HG03565 (cell line): ENCODE measurements around the gene TMEM217.

Experiments used
- ATAC-seq: cut with Tn5 transposase; IDR thresholded peaks from one replicate; pipeline ENCODE4 v1.9.1; 2021; ENCODE audit warnings: mild to moderate bottlenecking, moderate library complexity; ENCODE audit not compliant: unreplicated experiment

Gene TMEM217

DNA sequence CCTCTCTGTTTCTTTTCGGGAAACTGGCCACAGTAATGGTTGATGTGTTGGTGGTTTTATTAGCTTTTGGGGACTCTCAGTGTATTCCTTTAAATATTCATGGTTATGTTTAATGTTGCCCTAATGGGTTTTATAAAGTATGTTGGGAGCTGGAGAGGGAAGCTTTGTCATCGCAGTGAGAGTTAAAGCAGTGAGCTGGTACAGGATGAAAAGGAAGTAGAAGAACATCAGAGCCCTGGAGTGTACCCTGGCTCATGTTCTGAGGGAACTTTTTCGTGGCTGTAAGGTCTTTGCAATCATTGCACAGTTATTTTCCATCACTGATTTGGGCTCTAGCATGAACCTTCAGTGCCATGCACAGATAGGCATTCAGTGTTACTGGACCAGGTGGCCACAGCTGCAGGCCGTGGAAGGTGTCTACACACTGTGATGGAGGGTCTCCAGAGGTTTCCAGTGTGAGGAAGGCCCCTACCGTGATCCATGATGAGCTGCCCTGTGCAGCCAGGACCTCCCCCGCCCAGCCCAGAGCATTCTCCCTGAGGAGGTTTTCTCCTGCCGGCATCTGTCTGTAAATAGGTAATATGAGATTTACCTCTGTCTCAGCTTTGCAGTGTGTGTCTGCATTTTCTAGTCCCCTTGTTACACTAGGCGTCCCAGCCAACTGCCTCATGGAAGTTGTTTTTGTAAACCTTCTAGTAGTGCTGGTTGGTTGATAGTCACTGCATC is 22.4 kb upstream of the TMEM217 start:
- no peak for ATAC-seq

DNA sequence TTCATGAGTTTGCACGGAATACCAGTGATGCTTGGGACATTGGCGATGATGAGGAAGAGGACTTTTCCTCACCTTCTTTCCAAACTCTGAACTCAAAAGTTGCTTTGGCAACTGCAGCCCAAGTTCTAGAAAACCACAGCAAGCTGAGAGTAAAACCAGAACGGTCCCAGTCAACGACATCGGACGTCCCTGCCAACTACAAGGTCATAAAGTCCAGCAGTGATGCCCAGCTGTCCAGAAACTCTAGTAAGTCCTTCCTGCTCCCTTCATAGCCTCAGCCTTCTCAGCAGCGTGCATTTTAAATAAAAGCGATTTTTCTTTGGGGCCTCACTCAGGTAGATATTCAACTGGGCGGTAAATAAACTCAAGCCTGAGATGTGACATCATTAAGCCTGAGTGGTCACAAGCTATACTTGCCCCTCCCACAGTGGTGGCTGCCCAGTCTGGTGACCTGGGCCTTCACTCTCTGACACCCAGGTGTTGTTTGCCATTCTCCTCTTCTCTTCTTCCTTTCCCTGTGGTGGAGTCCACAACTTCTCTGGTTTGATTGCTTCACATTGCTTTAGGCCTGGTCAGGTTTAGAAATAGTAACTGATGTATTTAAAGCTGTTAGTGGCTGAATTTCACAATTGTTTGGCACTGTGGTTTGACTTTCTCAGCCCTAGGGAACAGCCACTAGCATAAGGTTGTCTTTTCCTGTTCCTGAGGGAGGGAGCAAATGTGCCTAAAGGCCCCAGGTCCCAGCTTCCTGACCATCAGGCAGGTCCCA is 21.6 kb upstream of the TMEM217 start:
- no peak for ATAC-seq

DNA sequence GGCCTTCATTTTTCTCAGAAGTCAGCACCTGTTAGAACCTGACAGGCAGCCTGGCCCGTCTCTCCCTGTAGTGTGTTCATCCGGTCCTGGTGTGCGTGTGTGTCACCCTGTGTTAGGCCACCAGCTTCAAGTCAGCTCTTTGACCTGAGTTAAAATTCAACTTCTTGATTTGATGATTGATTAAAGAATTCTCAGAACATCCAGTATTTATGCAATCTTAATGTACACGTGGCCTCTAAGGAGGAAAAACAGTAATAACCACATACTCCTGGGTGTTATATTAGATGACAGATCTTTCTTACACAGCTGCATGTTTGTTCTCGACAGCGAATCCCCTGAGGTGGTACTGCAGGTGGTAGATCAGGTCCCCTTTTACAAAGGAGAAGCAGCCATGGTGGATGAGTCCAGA is 19.1 kb upstream of the TMEM217 start:
- no peak for ATAC-seq

DNA sequence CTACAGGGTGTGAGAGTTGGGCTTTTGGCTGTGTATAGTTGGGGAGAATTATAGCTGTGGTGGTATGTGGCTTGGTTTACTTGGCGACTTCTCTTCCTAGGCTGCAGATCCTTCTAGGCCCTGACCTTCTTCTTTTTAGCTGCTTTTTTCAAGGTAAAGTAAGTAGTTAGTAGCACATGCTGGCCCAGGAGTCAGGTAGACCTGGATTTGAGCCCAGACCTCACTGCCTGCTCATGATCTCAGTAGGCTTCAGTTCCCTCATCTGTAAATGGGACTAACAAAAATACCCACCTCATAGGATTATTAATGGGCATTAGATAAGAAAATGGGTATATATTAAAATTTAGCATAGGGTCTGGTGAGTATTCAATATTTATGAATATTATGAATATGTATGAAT is 17.4 kb upstream of the TMEM217 start:
- ATAC-seq: no peak

DNA sequence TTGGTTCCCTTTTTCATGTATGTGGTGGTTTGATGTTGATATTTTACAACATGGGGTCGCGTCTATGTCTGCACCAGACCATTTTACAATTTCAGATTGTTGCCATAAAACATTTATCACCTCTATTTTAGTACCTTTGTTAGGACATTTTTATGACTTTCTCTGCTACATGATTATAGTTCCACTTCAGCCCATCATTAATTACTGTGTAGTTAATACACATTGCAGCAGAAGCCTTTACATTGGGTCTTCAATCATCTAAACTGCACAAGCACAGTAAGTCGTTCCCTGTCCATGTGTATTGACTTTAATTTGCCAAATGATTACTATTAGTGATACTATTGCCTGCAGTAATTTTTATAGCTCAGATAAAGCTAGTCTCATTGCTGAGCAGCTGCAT is 15.7 kb upstream of the TMEM217 start:
- no peak for ATAC-seq

DNA sequence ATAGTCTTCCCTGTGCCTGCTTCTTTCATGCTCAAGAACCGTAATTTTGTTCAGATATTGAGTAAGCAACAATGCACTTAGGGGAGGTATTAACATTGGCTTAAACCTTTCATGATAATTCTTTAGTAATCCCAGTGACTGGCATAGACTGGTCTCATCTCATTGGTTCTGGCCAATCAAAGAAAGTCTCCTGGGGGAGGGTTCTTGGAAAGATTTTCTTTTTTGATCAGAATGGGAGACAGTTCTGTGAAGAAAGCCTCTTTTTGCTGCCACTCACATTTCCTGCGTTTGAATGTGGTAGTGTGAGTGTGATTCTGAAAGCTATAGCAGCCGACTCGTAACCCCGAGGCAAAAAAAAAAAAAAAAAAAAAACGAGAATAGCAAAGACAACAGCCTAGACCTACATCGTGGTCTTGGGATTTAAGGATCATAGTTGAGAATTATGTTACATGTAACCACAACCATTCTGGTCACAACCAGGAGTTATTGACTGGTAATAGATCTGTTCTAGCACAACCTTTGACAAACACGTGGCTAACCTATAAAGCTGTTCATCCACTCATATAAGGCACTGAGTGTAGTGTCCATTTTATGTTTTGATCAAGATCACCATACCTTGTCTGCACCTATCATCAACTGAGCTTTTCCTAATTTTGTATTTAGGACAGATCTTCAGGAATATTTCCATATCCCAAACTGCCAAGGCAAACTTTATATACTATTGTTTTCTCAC is 15.1 kb upstream of the TMEM217 start:
- ATAC-seq: no peak

DNA sequence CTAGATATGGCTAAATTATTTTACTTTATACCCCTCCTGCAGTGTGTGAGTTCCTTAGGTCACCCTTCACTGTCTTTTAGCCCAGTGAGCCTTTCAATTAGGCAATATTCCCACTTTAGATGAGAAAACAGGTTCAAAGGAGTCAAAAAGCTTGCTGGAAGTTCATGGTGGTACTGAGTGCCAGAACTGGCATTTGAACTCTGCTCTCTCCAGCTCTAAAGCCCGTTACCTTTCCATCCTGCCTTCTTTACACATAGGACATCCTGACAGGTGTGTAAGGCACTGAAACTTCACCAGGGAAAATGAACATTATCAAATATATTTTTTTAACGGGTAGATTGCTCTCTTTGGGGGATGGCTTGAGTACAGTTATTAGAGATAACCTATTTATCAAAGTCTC is 11.2 kb upstream of the TMEM217 start:
- no peak for ATAC-seq

DNA sequence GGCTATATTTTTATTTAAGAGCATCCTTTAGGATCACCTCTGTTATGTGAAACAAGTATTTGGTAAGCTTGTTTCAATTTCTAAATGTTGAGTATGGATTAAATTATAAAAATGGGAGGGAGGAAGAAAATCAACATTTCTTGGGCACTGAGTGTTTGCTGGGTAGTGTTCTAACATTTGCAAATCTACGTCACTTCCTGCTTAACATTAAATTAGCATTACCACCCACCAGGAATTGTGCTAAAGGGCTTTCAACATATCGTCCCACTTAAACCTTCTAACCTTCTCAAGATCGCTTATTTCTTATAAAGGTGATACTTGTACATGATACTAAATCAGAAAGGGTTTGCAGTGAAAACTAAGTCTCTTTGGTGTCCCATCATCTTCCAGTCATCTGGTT is 7.9 kb upstream of the TMEM217 start:
- ATAC-seq: no peak

DNA sequence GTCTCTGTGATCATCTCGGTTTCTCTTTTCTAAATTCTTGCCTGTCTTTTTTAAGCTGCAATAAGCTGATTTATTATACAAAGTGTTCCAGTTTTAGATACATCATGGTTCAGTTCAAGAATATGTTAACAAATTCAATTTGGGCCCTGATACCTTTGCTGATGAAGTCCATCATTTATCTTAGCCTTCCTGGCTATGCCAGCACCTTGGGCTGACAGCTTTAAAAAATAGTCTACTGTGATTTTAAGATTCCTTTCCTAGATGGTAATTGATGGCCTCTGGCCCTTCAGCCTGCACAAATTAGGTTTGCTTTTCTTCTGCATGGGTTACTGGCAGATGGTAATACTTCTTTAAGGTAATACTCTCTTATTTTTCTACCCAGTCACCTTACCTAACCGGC is 7.1 kb upstream of the TMEM217 start:
- no peak for ATAC-seq

DNA sequence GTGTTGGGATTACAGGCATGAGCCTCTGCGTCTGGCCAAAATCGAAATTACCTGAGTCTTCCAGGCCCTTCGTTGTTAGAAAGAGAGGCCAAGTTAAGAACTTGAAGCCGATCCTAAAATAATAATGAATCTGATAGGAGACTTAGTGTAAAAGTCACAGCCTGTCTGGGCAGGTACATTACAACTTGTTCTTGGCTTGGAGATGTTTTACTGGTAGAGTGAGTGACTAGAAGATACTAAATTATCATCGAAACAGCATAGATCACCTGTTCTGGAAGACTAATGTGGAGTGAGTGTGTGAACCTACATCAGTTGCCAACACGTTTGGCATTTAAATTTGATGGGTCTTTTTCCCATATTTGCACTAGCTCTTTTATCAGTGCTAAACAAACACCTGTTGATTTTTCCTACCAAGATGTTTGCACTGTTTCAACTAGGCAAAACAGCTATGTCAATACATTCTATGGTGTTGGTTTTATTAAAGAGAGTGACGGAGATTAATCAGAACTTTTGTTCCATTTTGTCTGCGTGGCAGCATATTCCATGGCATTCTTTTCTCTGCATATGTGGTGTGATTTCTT is 4.6 kb upstream of the TMEM217 start:
- ATAC-seq: no peak

DNA sequence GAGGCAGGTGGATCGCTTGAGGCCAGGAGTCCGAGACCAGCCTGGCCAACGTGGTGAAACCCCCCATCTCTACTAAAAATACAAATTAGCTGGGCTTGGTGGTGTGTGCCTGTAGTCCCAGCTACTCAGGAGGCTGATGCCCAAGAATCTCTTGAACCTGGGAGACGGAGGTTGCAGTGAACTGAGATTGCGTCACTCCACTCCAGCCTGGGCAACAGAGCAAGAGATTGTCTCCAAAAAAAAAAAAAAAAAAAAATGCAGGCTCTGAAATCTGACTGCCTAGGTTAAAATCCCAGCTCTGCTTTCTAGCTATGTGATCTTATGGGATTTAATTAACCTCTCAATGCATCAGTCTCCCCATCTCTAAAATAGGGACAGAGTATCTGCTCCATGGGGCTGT is 3.3 kb upstream of the TMEM217 start:
- ATAC-seq: no peak

DNA sequence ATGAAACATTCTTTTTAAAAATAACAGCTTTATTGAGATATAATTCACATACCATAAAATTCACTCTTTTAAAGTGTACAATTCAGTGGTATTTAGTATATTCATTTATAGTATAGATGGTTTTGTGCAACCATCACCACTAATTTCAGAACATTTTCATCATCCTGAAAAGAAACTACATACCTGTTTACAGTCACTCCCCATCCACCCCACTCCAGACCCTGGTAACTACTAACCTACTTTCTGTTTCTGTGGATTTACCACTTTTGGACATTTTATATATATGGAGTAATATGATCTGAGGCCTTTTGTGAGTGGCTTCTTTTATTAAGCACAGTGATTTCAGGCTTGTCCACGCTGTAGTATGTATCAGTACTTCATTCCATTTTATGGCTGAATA is 2.5 kb upstream of the TMEM217 start:
- no peak for ATAC-seq

DNA sequence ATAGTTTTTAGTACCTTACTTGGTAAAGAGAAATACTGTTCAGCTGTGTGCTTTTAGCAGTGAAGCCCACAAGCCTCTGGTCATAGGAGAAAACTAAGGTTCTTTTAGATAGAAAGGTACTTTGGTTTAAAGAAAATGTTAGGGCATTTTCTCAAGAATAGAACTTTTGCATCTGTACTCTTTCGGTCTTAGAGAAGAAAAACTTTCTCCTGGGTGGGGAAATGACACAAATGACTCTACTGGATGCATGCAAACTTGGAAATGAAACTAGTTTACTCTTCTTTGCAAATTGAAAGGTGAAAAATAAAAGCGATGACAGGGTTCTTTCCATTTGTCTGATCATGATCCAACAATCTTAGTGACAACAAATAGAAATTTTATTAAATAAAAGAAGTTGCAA is 2.1 kb upstream of the TMEM217 start:
- no peak for ATAC-seq

DNA sequence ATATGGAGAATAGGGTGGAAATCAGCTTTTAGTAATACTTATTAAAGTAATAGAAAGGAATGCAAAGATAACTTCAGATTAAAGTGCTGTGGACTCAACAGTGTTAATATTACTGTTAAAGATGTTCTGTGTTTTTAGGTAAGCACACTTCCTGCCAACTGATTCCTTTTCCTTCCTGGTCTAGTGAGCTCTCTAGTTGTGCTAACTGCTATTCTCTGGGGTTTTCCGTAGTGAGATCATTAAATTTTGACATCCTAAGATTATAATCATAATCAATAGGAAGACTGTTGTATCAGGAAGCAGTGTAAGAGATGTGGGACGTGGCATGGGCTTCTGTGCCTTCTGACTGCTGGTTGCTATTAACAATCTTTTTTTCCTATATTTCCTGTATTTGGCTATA is 1.2 kb upstream of the TMEM217 start:
- ATAC-seq: no peak

DNA sequence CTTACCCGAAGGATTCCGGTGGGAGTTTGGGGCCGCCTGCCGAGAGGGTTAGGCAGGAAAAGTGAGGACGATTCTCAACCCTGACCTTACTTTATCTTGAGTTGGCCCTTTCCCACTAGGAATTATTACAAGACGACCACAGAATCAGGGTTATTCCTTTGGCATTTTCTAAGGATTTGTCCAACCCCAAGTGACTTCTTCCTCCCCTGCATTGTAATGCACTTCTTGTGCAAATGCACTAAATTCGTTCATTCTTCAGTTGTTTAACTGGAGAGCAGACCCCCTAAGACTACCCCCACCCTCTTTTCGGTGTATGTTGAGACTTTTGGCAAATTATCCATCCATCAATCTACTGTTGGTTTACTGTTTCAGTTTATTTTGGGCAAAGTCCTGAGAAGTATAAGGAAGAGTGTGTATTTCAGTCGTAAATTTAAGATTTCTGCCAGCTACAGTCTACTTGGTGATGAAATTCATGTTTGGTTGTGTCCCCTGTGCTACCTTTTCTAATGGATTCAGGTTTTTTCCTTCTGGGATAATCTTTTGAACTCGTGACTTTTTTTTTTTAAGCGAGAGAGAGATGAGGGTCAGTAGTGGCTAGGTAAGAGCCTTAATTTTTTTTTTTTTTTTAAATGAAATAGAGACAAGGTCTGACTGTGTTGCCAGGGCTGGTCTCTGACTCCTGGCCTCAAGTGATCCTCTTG is 611 bp upstream of the TMEM217 start:
- ATAC-seq: no peak

DNA sequence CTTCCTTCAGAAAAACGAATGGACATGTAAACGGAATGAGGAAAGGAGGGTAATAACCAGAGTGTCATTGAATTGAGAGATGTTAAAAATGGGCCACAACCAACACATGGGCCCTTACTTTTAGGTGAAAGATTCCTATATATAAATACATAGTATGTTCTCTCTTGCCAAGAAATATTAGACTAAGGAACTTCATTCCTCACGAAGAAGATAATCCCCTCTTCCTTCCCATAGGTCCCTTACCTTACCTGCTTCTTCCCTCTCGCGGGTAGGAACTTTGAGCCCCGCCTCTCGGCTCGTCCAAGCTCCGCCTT is 667 bp downstream of the TMEM217 start:
- no peak for ATAC-seq

DNA sequence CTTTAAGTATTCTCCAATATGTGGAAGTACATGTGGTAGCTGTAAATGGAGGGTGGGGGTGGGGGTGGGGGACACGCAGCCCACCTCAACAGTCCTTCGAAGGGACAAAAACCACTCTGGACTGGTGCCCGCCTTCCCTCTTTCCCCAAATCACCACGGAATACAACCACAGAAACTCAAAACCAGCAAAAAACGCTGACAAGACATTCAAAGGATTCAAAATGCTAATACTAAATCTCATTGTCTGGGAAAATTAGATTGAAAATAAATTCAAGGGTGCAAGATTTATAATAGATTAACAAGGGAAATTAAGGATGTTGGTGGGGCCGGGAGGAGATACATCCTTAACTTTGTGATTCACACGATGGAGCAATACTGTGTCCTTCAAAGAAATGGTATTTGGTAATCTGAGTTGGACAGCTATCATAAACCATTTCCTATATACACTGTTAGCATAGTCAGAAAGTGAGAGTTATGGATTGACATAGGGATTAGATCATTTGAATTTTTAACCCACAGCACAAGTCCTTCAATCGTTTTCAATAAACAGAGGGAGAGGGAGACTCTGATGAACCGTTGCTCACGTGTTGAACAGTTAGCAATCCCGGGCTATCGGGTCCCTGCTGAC is 1.1 kb downstream of the TMEM217 start:
- ATAC-seq: no peak

DNA sequence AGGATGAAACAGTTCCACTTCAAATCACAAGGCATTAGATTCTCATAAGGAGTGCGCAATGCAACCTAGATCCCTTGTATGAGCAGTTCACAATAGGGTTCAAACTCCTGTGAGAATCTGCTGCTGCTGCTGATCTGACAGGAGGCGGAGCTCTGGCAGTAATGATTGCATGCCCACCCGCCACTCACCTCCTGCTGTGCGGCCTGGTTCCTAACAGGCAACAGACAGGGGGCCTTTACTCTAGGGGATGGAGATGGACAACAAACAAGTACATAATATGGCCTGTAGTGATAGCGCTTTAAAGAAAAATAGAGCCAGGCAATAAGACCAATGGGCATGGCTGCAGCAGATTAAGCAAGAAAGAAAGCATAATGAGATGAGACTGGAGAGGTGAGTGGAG is 3.1 kb downstream of the TMEM217 start:
- ATAC-seq: no peak

DNA sequence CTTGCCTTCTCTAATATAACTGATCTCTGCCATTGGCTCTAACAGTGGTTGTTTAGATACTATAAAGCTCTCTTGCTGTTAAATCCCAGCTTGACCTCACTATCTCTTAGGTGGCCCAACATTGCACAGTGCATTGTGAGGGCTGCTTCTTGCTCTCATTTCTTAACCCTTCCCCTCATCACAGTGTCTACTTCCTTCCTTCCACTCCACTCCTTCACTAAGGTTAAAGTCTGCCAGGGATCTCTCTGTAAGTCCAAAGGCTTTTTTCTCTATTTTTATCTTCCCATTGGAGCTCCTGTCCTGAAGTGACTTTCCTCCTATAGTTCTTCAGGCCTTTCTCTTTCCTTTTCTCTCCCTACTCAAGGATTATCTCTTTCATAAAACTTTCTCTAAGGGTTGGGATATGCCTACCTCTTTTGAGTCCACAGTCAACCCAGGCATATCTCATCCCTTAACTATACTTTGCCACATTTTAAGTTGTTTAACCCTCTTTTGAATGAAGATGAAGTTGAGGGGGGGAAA is 4.4 kb downstream of the TMEM217 start:
- no peak for ATAC-seq

DNA sequence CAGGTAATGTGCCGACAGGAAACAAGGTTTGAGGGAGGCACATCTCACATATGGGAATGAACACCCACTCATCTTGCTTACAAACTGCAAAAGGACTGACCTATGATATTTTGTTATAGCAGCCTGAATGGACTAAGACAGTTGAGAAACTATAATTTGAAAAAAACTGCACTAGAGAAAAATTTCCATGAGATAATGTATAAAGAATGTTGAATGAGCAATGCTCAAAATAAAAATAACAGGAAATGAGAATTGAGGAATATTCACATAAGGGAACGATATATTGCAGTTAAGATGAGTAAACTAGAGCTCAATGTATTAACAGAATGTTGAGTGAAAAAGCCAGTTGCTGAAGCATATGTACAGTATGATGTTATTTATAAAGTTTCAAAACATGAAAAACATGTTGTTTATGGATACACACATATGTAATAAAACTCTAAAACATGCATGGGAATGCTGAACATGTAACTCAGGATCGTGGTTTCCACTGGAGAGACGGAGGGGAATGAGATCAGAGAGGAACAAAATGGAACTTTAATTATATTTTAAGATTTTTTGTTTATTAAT is 6.6 kb downstream of the TMEM217 start:
- no peak for ATAC-seq
